SU-DHL-6 (cell line): ENCODE data around the gene PGLYRP2.

Experiments used
- CTCF ChIP-seq: fragments of 200-600 bp; sonication (generic); IDR thresholded peaks from one replicate; pipeline ENCODE4 v1.5.1; 2017; ENCODE audit warnings: antibody characterized with exemption, mild to moderate bottlenecking, low read length, moderate library complexity; ENCODE audit not compliant: insufficient read depth, poor library complexity, severe bottlenecking
- EZH2phosphoT487 ChIP-seq: fragments of 200-600 bp; sonication (generic), shearing (Covaris generic); conservative IDR thresholded peaks from 2 replicates; pipeline ENCODE4 v1.6.1; 2018; ENCODE audit warnings: mild to moderate bottlenecking, antibody characterized with exemption, low read length, moderate library complexity, mixed read lengths

GRCh38 chr19:15468675-15469512 is 10.4 kb downstream of the PGLYRP2 start:
- TF ChIP-seq CTCF = no peak
- no peak for TF ChIP-seq EZH2phosphoT487
